Measurements from ENCODE around the gene ADCY1. TPM values are rescaled to one million over a fixed set of nuclear protein-coding genes. Genes with fewer than 3 reads are reported as not detected.

ADCY1 gene
- total RNA-seq, 1 experiment from 2014 or later, result 0.71 TPM

GRCh38 chr7:45696476-45696875, 122.3 kb downstream of the ADCY1 start:
- no peak for DNase-seq (ENCODE audit: low spot score)
- Histone ChIP-seq H3K36me3 (ENCODE audit: insufficient read depth, low read length, poor library complexity, severe bottlenecking) (no peaks in the 10 kb centered on the region), H3K4me1 (ENCODE audit: insufficient read depth, low read length, poor library complexity, severe bottlenecking) (no peaks in the 10 kb centered on the region), H3K4me3 (ENCODE audit: low read depth, low read length, poor library complexity, severe bottlenecking) (no peak overlapping the region), H3K27me3 (replicated peaks; ENCODE audit: insufficient read depth, low read depth, low read length, poor library complexity) (peaks cover 16% of the 10 kb centered on the region), H3K9me3 (ENCODE audit: low read depth, low read length, poor library complexity, severe bottlenecking) (no peaks in the 10 kb centered on the region), H3K27ac (ENCODE audit: low read depth, low read length, poor library complexity, severe bottlenecking) (no peak overlapping the region)
- intact Hi-C loops (cut with micrococcal nuclease; ENCODE audit: unreplicated experiment), result no loop called here
- TF ChIP-seq EZH2 (IDR thresholded peaks at IDR 0.05; ENCODE audit: borderline replicate concordance, low read depth, low read length, poor library complexity, severe bottlenecking), result no peak
- no peak for TF ChIP-seq CTCF (conservative IDR thresholded peaks at IDR 0.05; ENCODE audit: low read depth, low read length)
- no TSS peak for BruUV-seq (replicated peaks)
- POLR2A ChIA-PET (ENCODE audit: low non-redundant PET), result no interaction called here
- CTCF ChIA-PET, result no interaction called here

- DNase-seq (ENCODE audit: low spot score), result no peak
- Histone ChIP-seq H3K9me3 (ENCODE audit: low read depth, low read length, poor library complexity, severe bottlenecking) (no peaks in the 10 kb centered on the region), H3K4me3 (ENCODE audit: low read depth, low read length, poor library complexity, severe bottlenecking) (no peak overlapping the region), H3K4me1 (ENCODE audit: insufficient read depth, low read length, poor library complexity, severe bottlenecking) (no peaks in the 10 kb centered on the region), H3K27ac (ENCODE audit: low read depth, low read length, poor library complexity, severe bottlenecking) (no peak overlapping the region), H3K36me3 (ENCODE audit: insufficient read depth, low read length, poor library complexity, severe bottlenecking) (no peaks in the 10 kb centered on the region), H3K27me3 (replicated peaks; ENCODE audit: insufficient read depth, low read depth, low read length, poor library complexity) (peaks cover 19% of the 10 kb centered on the region)
- CTCF ChIA-PET, result no interaction called here
- intact Hi-C loops (cut with micrococcal nuclease; ENCODE audit: unreplicated experiment), result no loop called here
- TF ChIP-seq EZH2 (IDR thresholded peaks at IDR 0.05; ENCODE audit: borderline replicate concordance, low read depth, low read length, poor library complexity, severe bottlenecking), result no peak
- TF ChIP-seq CTCF (conservative IDR thresholded peaks at IDR 0.05; ENCODE audit: low read depth, low read length), result no peak
- BruUV-seq (replicated peaks), result no TSS peak
- POLR2A ChIA-PET (ENCODE audit: low non-redundant PET), result no interaction called here
Measured at GRCh38 chr7:45697576-45698136, 123.5 kb downstream of the ADCY1 start.

GRCh38 chr7:45698303-45699014, 124.3 kb downstream of the ADCY1 start:
- Histone ChIP-seq H3K27ac (ENCODE audit: low read depth, low read length, poor library complexity, severe bottlenecking) (no peak overlapping the region), H3K4me1 (ENCODE audit: insufficient read depth, low read length, poor library complexity, severe bottlenecking) (no peaks in the 10 kb centered on the region), H3K36me3 (ENCODE audit: insufficient read depth, low read length, poor library complexity, severe bottlenecking) (no peaks in the 10 kb centered on the region), H3K4me3 (ENCODE audit: low read depth, low read length, poor library complexity, severe bottlenecking) (no peak overlapping the region), H3K27me3 (replicated peaks; ENCODE audit: insufficient read depth, low read depth, low read length, poor library complexity) (peaks cover 19% of the 10 kb centered on the region), H3K9me3 (ENCODE audit: low read depth, low read length, poor library complexity, severe bottlenecking) (no peaks in the 10 kb centered on the region)
- BruUV-seq (replicated peaks), result no TSS peak
- no peak for DNase-seq (ENCODE audit: low spot score)
- POLR2A ChIA-PET (ENCODE audit: low non-redundant PET), result no interaction called here
- CTCF ChIA-PET, result no interaction called here
- TF ChIP-seq EZH2 (IDR thresholded peaks at IDR 0.05; ENCODE audit: borderline replicate concordance, low read depth, low read length, poor library complexity, severe bottlenecking), result no peak
- TF ChIP-seq CTCF (conservative IDR thresholded peaks at IDR 0.05; ENCODE audit: low read depth, low read length), result no peak
- intact Hi-C loops (cut with micrococcal nuclease; ENCODE audit: unreplicated experiment), result no loop called here

Data from A673 (cell line).